DMS153 treated with DMSO at 0.1 percent for 48 hours (cell line): Measurements from ENCODE around the gene MOB3B.
"Not testable (repeated sequence)": the region's sequence is repeated elsewhere in the genome, so short reads cannot be mapped to it uniquely, and the experiment has no call there.

Source experiments
- DNase-seq: peaks from one replicate; lab custom pipeline; 2025; ENCODE audit not compliant: unreplicated experiment; lab: John Stamatoyannopoulos, UW

MOB3B gene

DNA sequence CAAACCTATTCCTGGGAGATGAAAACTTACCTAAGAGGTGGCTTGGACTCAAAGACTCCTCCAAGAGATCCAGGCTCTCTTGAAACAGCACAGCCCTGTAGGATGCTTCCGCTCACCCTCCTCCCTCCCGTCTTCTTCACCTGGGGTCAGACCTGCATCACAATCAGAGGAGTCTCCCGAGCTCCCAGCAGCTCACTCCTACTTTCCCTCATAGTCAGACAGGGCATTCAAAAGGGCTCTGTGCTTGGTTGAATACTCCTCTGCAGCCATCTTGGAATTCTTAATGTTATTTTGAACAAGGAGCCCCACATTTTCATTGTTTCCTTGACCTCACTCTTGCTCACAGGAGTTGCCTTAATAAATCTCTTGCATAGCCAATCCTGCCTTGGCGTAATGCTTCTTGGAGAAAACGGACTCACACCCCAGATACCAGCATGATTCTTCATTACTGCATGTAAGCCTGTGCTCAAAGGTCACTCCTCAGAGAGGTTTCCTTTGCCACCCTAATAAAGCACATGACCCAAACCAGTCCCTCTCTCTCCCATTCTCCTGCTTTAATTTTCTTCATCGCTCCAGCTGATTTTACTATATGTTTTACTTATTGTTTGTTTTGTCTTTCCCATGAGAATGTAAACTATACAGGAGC lies 52.6 kb downstream of the MOB3B start:
- no peak for DNase-seq

DNA sequence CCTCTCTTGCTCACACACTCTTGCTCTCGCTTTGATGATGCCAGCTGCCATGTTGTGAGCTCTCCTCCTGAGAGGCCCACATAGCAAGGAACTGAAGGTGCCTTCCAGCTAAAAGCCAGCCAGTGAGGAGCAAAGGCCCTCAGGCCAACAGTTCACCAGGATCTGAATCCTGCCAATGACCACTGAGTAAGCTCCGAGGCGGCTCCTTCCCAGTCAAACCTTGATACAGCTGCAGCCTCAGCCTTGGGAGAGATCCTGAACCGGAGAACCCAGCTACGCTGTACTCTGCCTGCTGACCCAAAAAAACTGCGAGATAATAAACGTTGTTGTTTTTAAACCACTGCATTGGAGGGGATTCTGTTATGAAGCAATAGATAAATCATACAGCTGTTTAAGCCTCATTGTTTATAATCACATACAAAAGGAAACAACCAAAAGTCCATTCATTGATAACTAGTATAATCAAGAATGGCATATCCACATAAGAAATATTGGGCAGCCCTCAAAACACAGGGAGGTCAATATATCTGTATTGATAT lies 54.5 kb downstream of the MOB3B start:
- no peak for DNase-seq

DNA sequence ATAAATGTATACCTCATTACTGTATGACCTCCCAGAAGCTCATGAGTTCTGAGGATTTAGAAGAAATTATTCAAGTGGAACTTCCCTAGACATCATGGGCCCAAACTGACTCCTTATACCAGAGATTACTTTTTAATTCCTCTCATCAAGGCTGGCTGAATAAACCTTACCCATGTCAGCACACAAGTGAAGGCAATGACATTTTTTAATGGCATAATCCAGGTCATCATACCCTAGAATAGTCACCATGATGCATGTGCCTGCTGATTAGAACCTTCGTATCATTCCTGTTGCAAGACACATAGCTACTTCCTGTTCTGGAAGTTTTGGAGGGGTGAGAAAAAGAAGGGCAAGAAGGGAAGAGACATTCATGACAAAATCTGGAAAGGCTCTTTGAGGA lies 55.3 kb downstream of the MOB3B start:
- DNase-seq: no peak

DNA sequence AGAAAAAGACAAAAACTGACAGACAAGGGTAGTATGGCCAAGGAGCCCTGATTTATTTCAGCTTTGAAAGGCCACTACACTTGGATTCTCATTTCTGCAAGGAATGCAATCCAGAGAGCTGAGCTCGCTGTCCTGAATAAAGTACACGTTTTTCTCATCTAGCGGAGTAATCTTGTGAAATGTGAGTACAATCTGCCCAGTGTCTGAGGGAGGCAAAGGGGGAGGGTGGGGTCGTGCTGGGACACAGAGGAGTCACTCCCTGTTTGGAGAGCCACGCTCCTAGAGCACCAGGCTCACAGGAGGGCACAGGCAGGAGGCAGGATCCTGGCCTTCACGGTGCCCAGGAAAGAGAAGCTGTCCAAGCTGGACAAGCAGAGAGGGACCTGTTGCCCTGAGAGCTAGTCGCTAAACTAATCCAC lies 56.5 kb downstream of the MOB3B start:
- DNase-seq: no peak

DNA sequence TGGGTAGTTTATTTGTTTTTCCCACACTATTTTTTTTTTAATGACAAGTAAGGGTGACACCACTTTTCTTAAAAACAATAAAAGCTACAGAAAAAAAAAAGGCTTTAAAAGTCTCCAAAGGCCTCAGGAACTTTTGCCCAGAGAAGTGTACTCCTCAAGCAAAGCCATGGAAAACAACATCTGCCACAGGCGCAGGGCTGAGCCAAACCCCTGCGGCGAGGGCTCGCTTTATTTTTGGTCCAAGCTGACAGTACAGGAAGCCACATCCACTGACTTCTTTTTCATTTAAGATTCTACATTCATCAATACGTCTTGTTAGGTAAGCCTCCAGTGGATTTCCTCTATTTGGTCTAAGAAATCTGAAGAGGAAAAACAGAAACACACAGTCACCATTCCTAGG lies 57.4 kb downstream of the MOB3B start:
- DNase-seq: no peak

DNA sequence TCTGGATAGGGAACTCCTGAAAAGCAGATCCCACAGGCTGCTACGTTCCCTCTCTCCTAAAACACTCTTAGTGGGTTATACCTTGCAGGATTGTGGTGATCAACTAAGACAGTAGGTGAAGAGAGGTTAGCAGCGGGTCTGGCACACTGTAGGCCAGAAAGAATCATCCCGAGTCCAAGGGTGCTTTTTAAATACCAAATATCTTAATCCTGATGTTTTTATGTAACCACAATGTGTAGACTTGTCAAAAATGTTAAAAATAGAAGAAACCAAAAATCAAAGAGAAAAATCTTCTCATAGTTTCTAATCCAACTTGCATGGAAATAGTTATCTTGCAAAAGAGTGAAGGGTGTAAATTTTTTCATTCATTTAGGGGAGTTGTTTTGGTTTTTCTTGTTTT lies 57.8 kb downstream of the MOB3B start:
- DNase-seq: no peak

DNA sequence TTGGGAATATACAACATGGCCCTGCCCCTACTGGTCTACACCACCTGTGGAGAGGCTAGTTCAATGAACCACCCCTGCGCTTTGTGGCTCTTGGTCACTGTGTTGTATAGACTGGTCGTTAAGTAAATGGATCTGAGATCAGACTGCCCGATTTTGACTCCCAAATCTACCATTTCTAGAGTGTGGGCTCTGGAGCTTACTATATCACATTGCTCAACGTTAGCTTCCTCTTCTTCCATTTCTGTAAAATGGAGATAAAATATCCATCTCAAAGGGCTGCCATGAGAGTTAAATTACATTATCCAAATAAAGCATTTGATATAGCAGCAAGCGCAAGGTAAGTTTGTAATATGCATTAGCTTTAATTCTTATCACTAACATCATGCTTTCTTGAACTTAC lies 58.2 kb downstream of the MOB3B start:
- DNase-seq: no peak

DNA sequence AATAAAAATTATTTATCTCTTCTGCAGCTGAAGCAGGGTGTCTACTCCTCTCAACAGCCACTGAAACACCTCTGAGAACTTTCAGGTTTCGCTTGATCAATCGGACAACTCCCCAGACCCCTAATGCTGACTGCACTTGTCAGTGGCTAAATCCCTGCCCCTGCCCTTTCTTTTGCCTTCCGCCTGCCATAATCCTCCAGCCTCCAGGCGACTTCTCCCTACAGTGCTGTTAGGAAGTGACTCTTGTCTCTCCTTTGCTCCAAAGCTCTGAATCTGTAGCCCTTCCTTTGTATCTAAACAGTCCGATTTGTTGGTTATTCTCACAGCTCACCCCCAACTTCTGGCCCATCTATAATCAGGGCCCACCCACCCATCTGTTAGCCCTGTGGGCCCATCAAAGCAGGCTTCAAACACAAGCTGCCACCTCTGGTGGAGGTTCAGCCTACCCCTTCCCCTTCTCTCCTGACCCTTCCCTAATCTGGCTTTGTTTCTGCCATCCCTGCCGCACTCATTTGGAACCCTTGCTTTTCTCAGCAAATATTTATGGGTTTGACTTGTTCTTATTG lies 59.2 kb downstream of the MOB3B start:
- no peak for DNase-seq

DNA sequence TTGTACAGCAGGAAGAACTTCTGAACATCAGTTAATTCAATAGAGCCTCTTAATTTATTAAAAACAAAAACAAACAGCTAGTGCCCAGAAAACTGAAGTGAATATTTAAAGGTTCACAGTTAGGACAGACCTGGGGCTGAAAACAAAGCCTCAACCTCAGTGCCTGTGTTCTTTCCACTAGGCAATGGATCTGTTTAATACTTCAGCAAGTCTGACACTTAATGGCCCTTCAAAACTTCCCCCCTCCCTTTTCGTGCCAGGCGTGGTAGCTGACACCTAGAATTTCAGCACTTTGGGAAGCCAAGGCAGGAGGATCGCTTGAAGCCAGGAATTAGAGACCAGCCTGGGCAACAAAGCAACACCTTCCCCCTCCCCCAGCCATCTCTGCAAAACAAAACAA lies 60.1 kb downstream of the MOB3B start:
- no peak for DNase-seq

DNA sequence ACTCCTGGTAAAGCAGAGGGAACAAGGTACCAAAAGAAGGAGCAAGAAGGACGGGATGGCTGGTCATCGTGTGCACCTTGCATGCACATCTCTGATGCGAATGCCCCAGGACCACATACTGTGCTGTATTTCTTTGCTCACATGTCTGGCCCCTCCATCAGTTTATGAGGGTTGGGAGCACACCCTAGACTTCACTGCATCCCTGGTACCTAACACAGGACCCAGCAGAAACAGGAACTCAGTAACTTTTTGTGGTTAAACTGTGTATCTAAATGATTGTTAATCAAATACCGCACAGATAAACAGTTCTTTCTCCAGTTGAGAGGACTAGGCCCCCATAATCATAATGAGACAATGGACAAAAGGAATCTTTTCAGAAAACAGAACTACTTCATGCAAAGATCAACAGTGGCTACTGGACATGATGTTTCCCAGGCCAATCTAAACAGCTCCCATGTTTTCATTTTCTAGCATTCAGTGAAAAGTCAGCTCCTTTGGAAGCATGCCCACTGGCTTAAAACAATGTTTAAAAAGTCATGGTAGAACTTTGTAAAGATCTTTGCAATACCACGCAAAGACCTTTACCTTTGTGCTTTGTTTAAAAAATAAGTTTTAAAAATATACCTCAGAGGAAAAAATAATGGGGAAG lies 61.0 kb downstream of the MOB3B start:
- DNase-seq: no peak

DNA sequence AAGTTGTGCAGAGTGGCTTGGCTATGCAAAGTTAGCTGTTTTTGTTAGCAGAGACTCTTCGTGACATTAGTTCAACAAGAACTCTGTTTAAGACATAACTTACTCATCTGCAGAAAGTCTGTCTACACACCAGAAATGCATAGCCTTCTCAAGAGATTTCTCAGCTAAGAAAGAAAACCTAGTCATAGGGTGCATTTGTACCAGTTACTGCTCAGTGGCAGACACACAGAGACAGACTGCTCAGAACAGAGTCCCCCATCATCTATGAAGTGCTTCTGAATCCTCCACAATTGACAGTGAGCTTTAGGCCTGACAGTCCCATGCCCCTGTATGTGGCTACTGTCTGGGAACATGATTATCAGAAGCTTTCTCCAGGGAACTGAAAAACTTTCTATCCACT lies 61.6 kb downstream of the MOB3B start:
- DNase-seq: no peak

DNA sequence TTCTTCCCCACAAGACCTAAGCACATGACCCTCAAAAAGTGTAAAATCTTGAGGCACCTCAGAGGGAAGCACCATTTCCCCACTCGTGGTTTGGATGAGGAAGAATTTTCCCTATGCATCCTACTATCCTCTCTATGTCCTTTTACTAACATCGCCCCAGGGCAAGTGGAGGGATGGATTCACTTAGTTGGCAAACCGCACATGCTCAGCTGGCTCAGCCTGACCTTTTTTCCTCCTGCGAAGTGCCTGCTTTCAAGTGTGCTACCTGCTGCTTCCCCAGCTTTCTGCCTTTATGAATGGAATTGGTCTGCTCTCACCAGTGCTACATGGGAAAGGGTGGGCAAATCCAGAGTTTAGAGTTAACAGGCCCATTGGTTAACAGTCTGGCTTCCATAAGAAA lies 62.1 kb downstream of the MOB3B start:
- no peak for DNase-seq

DNA sequence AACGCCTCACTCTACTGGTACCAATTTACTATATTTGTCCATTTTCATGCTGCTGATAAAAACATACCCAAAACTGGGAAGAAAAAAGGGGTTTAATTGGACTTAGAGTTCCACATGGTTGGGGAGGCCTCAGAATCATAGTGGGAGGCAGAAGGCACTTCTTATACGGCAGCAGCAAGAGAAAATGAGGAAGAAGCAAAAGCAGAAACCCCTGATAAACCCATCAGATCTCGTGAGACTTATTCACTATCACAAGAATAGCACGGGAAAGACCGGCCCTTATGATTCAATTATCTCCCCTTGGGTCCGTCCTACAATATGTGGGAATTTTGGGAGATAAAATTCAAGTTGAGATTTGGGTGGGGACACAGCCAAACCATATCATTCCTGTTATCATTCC lies 63.1 kb downstream of the MOB3B start:
- not testable (repeated sequence) for DNase-seq

DNA sequence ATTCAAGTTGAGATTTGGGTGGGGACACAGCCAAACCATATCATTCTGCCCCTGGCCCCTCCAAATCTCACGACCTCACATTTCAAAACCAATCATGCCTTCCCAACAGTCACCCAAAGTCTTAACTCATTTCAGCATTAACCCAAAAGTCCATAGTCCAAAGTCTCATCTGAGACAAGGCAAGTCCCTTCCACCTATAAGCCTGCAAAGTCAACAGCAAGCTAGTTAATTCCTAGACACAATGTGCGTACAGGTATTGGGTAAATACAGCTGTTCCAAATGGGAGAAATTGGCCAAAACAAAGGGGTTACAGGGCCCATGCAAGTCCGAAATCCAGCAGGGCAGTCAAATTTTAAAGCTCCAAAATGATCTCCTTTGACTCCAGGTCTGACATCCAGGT lies 64.7 kb downstream of the MOB3B start:
- DNase-seq: not testable (repeated sequence)

DNA sequence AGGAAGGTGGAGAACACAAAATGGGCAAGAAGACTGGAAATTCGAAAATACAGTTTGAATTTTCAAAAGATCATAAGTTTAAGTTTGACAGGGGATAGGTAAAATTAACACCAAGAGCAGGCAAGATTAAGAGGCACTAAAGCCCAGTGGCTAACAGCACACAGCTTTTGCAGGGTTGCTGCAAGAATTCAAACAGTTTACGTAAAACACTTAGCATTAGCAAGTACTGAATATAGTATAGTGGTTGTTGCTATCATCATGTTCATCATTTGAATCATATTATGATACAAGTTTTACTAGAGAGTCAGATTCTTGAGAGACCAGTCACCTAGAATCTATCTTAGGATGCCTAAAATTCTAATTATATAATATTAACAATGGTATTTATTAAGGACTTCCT lies 66.8 kb downstream of the MOB3B start:
- DNase-seq: no peak

DNA sequence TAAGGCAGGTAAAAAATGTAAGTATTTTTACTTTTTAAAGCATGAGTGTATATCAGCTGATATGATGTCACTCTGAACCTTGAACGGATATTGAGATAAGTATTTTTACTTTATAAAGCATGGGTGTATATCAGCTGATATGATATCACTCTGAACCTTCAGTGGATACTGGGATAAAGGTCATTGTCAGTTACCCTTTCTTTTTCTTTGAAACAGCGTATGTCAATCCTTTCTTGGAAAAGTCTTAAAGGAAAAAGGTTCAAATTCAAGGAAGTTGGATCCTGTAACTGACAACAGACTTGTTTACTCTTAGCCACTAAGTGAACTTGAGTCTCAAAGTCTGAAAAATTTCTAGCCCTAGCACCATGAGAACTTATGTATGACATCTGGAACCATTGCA lies 67.2 kb downstream of the MOB3B start:
- DNase-seq: no peak

DNA sequence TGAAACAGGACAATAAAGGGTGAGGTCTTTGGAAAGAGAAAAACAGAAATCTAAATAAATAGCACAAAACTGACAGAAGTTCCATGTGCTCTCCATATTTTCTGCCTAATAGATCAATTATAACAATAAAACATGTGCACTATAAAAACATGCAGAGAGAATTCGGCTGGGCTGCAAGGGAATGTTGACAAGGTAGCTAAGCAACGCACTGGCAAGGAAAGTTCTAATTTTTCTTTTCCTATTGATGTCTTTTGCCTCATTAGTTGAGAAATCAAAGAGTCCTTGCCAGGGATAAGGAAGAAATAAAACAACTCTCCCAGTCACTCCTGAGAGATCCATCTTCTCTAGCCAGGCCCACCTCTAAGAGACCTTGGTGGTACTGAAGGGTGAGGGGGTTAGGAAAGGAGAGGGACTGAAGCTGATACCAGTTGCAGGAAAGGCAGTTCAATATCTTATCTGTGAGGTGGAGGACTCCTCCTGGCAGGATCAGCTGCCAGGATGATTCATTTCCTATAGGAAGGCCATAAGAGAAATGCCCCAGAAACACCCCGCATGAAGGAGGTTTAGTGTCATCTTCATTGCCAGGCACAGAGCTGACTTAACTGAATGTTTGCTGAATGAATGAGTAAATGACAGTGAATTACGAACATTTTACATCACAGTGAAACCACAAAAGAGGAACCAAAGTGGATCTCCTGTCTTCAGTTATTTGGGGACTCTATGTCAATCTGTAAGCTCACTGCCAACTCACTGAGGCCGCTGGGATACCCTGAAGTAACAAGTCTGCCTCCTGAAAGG lies 69.2 kb downstream of the MOB3B start:
- DNase-seq: no peak

DNA sequence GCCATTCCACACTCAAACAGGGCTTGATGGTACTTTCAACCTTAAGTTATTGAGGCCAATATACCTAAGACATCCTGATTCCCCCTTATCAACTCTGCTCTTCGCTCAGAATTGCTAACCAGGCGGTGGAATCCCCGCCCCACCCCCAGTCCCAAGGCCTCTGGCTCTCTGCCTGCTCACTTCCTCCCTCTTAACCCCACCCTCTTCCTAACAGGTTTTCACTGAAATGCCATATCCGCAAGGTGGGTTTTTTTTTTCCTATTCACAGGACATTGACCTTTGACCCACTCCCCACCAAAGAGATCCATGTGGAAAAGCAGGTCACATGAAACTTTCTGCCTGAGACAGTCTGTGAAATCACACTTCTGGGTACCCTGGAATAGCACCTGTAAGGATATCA lies 72.2 kb downstream of the MOB3B start:
- DNase-seq: no peak

DNA sequence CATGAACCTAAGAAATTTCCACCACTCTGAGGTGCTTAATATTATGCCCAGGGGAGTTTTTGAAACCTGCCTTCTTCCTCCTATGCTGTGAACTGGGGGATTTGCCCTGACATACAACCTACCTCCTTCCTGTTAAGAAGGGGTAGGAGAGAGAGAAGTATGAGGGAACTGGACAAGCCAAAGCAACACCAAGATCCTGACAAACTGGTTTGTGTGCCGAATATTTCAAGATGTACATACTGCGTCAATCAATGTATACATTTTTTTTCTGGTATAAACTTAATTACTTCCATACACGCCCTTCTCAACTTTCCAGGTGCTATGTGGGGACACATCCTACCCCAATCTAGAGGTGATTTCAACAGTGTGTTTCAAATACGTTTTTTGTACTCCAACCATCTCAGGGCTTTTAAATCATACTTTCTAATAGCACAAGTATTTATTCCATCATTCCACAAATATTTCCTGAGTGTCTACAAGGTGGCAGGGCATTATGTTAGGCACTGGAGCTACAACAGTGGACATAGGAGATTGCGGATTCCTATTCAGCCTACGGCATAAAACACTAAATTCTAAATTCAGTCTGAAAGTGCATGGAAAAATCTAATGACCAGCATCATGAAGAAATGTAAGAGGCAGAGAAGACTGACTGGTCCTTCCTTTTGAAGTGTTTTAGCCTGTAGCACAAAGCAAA lies 75.6 kb downstream of the MOB3B start:
- no peak for DNase-seq

DNA sequence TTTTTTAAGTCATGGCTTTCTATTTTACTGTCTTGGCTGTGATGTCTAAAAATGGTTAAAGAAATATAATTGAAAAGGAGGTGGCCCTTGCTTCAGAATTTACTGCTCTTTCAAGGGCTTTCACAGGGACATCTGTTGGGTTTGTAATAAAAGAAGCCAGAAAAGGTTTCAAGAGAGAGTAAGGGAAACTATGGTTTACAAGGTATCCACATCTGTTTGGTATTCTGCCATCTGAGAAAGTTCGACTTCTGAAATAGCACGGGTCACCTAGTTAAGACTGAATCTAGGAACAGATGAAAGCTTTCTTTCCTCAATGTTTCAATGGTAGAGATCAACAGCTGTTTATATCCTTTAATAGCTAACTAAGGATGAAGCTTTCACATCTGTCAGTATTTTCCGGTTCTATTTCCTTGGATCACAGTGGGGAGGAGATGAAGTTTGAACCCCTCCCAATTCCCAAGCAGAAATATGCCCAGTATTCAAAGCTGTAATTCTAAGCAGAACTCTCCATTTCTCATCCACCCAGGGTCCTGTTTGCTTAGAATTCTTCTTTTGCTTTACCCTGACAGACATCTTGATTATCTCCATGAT lies 78.3 kb downstream of the MOB3B start:
- DNase-seq: no peak

DNA sequence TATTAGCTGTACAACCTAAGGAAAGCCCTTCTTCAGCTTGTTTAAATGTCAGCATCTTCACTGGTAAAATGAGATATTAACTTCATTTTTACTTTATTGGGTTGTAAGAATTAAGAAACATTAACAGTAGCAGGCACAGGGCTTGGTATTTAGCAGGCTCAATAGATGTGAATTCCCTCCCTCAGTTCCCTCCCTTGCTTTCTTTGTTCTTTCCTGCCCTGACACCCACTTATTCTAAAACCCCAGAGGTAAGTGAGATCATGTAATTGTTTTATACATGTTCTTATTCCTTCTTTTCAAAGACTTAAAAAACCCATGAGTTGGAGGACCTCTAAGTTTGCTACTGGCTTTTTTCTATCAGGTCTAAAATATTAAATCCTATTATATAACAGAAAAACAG lies 78.9 kb downstream of the MOB3B start:
- DNase-seq: no peak
